ENCODE measurements around the gene ZNF862. TPM values are rescaled to one million over a fixed set of nuclear protein-coding genes. Genes with fewer than 3 reads are reported as not detected.

ZNF862 gene
- total and polyA plus RNA-seq, 2 donors (not counting 1 experiment from before 2014, with no cell fraction given): 24.1 to 33.0 TPM

DNA sequence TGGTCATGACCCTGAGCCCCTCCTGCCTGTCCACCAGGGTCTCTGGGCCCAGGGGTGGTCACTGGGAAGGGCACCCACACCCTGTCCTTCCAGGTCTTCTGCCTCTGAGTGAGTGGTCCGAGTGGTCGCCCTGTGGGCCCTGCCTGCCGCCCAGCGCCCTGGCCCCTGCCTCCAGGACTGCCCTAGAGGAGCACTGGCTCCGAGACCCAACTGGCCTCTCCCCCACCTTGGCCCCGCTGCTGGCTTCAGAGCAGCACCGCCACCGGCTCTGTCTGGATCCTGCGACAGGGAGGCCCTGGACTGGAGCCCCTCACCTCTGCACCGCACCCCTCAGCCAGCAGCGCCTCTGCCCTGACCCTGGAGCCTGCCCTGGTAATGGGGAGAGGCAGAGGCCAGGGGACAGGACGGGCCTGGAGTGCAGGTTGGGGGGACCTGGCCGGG, 13.9 kb upstream of the ZNF862 start:
- POLR2A ChIA-PET: no interaction called here
- no peak overlapping the region for H3K27ac Mint-ChIP-seq
- intact Hi-C loops (cut with micrococcal nuclease): no loop called here
- DNase-seq: no peak
- no peak overlapping the region for H3K27ac ChIP-seq (ENCODE audit: low read length in 2 of 2)
- no peak overlapping the region for H3K9ac ChIP-seq (ENCODE audit: low read length)
- H3K9me3 ChIP-seq (ENCODE audit: control extremely low read depth in 1 of 3, control insufficient read depth in 2 of 3, insufficient read depth in 1 of 3, low read length in 2 of 3): no peaks in the 10 kb centered on the region
- no peak overlapping the region for H2AFZ ChIP-seq (ENCODE audit: insufficient read depth, low read depth, low read length, poor library complexity, severe bottlenecking)
- no peak for TF ChIP-seq EZH2 (IDR thresholded peaks at IDR 0.05; ENCODE audit: borderline replicate concordance, insufficient read depth, low read depth, low read length, poor library complexity, severe bottlenecking)
- TF ChIP-seq, protein P1, sequence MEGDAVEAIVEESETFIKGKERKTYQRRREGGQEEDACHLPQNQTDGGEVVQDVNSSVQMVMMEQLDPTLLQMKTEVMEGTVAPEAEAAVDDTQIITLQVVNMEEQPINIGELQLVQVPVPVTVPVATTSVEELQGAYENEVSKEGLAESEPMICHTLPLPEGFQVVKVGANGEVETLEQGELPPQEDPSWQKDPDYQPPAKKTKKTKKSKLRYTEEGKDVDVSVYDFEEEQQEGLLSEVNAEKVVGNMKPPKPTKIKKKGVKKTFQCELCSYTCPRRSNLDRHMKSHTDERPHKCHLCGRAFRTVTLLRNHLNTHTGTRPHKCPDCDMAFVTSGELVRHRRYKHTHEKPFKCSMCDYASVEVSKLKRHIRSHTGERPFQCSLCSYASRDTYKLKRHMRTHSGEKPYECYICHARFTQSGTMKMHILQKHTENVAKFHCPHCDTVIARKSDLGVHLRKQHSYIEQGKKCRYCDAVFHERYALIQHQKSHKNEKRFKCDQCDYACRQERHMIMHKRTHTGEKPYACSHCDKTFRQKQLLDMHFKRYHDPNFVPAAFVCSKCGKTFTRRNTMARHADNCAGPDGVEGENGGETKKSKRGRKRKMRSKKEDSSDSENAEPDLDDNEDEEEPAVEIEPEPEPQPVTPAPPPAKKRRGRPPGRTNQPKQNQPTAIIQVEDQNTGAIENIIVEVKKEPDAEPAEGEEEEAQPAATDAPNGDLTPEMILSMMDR (IDR thresholded peaks at IDR 0.05): no peak
- H3K79me2 ChIP-seq (ENCODE audit: control insufficient read depth, insufficient read depth, low read length): no peaks in the 10 kb centered on the region
- ATAC-seq (ENCODE audit: low read depth): no peak
- no peaks in the 10 kb centered on the region for H3K4me1 ChIP-seq (ENCODE audit: control insufficient read depth in 2 of 2, insufficient read depth in 2 of 2, low read length in 2 of 2)
- H3K4me2 ChIP-seq (replicated peaks; ENCODE audit: low read depth, low read length, poor library complexity, severe bottlenecking): no peak overlapping the region
- H3K36me3 ChIP-seq (replicated peaks in 1 of 2; ENCODE audit: control extremely low read depth in 1 of 2, control insufficient read depth in 1 of 2, extremely low read depth in 1 of 2, insufficient read depth in 2 of 2, low read length in 1 of 2): no peaks in the 10 kb centered on the region
- WGBS (ENCODE audit: insufficient coverage): 84% methylated on average over 10 of the region's 13 CpGs
- no peaks in the 10 kb centered on the region for H4K20me1 ChIP-seq (ENCODE audit: control insufficient read depth, insufficient read depth, low read length, poor library complexity, severe bottlenecking)
- H3K27me3 Mint-ChIP-seq: peaks cover 8% of the 10 kb centered on the region
- H3K4me3 Mint-ChIP-seq: no peak overlapping the region
- H3K9me3 Mint-ChIP-seq (ENCODE audit: insufficient read depth): no peaks in the 10 kb centered on the region
- no peak overlapping the region for H3K4me3 ChIP-seq (ENCODE audit: control extremely low read depth in 1 of 5, extremely low read depth in 1 of 5, insufficient read depth in 1 of 5, low read depth in 2 of 5, low read length in 4 of 5)
- CTCF ChIA-PET: no interaction called here
- H3K27me3 ChIP-seq (replicated peaks in 1 of 4; ENCODE audit: control extremely low read depth in 1 of 4, control insufficient read depth in 3 of 4, insufficient read depth in 4 of 4, low read length in 3 of 4): no peaks in the 10 kb centered on the region
- H3K4me1 Mint-ChIP-seq: no peaks in the 10 kb centered on the region

DNA sequence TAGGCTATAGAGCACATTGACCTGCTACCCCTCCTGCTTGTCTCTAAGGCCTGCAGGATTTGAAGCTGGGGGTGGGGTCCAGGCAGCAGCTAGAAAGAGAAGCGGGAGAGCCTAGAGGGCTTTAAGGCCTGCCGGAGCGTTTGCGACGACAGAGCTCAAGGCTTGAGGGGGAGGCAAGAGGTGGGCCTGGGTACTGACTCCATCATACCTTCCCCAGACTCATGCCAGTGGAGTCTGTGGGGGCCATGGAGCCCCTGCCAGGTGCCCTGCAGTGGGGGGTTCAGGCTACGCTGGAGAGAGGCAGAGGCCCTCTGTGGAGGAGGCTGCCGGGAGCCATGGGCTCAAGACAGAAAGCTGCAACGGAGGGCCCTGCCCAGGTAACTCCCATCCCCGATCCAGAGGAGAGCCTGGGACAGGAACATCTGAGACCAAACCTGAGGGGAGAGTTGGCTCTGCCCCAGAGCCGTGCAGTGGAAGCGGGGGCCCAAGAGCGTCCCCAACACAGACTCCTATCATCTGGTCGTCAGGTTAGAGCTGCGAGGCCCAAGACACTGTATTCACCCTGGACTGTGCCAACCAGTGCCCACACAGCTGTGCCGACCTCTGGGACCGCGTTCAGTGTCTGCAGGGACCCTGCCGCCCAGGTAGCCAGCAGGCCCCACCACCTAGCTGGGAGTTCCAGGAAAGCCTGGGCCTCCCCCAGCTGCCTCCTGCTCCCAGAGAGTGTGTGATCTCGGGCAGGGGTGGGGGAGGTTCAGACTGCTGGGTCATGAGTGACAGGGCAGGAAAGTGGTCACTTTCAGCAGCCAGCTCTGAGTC, 13.2 kb upstream of the ZNF862 start:
- no peak overlapping the region for H3K27ac Mint-ChIP-seq
- no peak for ATAC-seq (ENCODE audit: low read depth)

More for the DNA sequence above, 13.2 kb upstream of the ZNF862 start:
- H3K4me1 Mint-ChIP-seq: no peaks in the 10 kb centered on the region
- intact Hi-C loops (cut with micrococcal nuclease): no loop called here
- Histone ChIP-seq H3K4me3 (ENCODE audit: control extremely low read depth in 1 of 5, extremely low read depth in 1 of 5, insufficient read depth in 1 of 5, low read depth in 2 of 5, low read length in 4 of 5) (no peak overlapping the region), H3K4me2 (replicated peaks; ENCODE audit: low read depth, low read length, poor library complexity, severe bottlenecking) (no peak overlapping the region), H3K27ac (ENCODE audit: low read length in 2 of 2) (no peak overlapping the region), H2AFZ (ENCODE audit: insufficient read depth, low read depth, low read length, poor library complexity, severe bottlenecking) (no peak overlapping the region), H3K27me3 (replicated peaks in 1 of 4; ENCODE audit: control extremely low read depth in 1 of 4, control insufficient read depth in 3 of 4, insufficient read depth in 4 of 4, low read length in 3 of 4) (no peaks in the 10 kb centered on the region), H4K20me1 (ENCODE audit: control insufficient read depth, insufficient read depth, low read length, poor library complexity, severe bottlenecking) (no peaks in the 10 kb centered on the region), H3K79me2 (ENCODE audit: control insufficient read depth, insufficient read depth, low read length) (no peaks in the 10 kb centered on the region), H3K9me3 (ENCODE audit: control extremely low read depth in 1 of 3, control insufficient read depth in 2 of 3, insufficient read depth in 1 of 3, low read length in 2 of 3) (no peaks in the 10 kb centered on the region), H3K4me1 (ENCODE audit: control insufficient read depth in 2 of 2, insufficient read depth in 2 of 2, low read length in 2 of 2) (no peaks in the 10 kb centered on the region), H3K9ac (ENCODE audit: low read length) (no peak overlapping the region), H3K36me3 (replicated peaks in 1 of 2; ENCODE audit: control extremely low read depth in 1 of 2, control insufficient read depth in 1 of 2, extremely low read depth in 1 of 2, insufficient read depth in 2 of 2, low read length in 1 of 2) (no peaks in the 10 kb centered on the region)
- ChIA-PET POLR2A (no interaction called here), CTCF (no interaction called here)
- H3K4me3 Mint-ChIP-seq: no peak overlapping the region
- peaks cover 8% of the 10 kb centered on the region for H3K27me3 Mint-ChIP-seq
- H3K9me3 Mint-ChIP-seq (ENCODE audit: insufficient read depth): no peaks in the 10 kb centered on the region
- no peak for DNase-seq
- WGBS (ENCODE audit: insufficient coverage): 97% methylated on average over 17 of the region's 19 CpGs
- TF ChIP-seq, protein P1 (IDR thresholded peaks at IDR 0.05): no peak
- TF ChIP-seq EZH2 (IDR thresholded peaks at IDR 0.05; ENCODE audit: borderline replicate concordance, insufficient read depth, low read depth, low read length, poor library complexity, severe bottlenecking): no peak
